HEK293 (cell line): Measurements from ENCODE around the gene ECM2.
"Not testable (repeated sequence)": the region's sequence is repeated elsewhere in the genome, so short reads cannot be mapped to it uniquely, and the experiment has no call there.

Experiments used
- CTCF ChIA-PET: fragments of 350-600 bp; formaldehyde crosslinking; extraction: SDS; loops from one replicate; lab custom pipeline; 2021; ENCODE audit warnings: antibody characterized with exemption; lab: Yijun Ruan, JAX
- POLR2A ChIA-PET: fragments of 300-600 bp; formaldehyde crosslinking; extraction: SDS; loops from one replicate; lab custom pipeline; 2020; ENCODE audit warnings: antibody characterized with exemption, inconsistent platforms; lab: Yijun Ruan, JAX
- H3K27ac ChIP-seq: fragments of 200-500 bp; sonication (Bioruptor generic); 2 replicates; pipeline ENCODE4 v1.5.1; 2014; ENCODE audit warnings: low read depth, low read length, control low read depth, inconsistent platforms; ENCODE audit errors: extremely low read depth
- H3K36me3 ChIP-seq, 2 experiments: fragments of 200-500 bp in 1 of 2; sonication (Bioruptor generic) in 1 of 2; 1 replicate in 1 of 2; 2 replicates in 1 of 2; pipeline ENCODE4 v1.5.1; 2014 to 2017; ENCODE audit warnings: inconsistent platforms in 2 of 2, low read length in 2 of 2; ENCODE audit not compliant: control insufficient read depth in 2 of 2, insufficient read depth in 1 of 2
- H3K4me1 ChIP-seq: fragments of 200-500 bp; sonication (Bioruptor generic); 2 replicates; pipeline ENCODE4 v1.5.1; 2014; ENCODE audit warnings: mild to moderate bottlenecking, low read length, inconsistent platforms; ENCODE audit not compliant: control insufficient read depth, insufficient read depth
- H3K4me3 ChIP-seq: 2 replicates; pipeline ENCODE4 v1.5.1; 2011; ENCODE audit warnings: low read depth, mild to moderate bottlenecking, control low read depth, low read length, moderate library complexity
- H3K9me3 ChIP-seq: fragments of 200-500 bp; sonication (Bioruptor generic); 2 replicates; pipeline ENCODE4 v1.5.1; 2014; ENCODE audit warnings: low read depth, low read length, inconsistent platforms; ENCODE audit not compliant: control insufficient read depth, insufficient read depth
- ATF2 ChIP-seq: fragments of 450-650 bp; formaldehyde crosslinking; IDR thresholded peaks from 2 replicates; pipeline ENCODE4 v1.5.1; 2016; ENCODE audit warnings: missing biosample characterization, missing genetic modification characterization, low read depth
- BCL11A ChIP-seq: fragments of 450-650 bp; formaldehyde crosslinking; IDR thresholded peaks from 2 replicates; pipeline ENCODE4 v1.5.1; 2016; ENCODE audit warnings: low read depth, missing biosample characterization, missing genetic modification characterization
- FEZF1 ChIP-seq: fragments of 450-650 bp; formaldehyde crosslinking; IDR thresholded peaks from 2 replicates; pipeline ENCODE4 v1.5.1; 2016; ENCODE audit warnings: missing biosample characterization, missing genetic modification characterization
- IKZF3 ChIP-seq: fragments of 450-650 bp; IDR thresholded peaks from 2 replicates; pipeline ENCODE4 v1.5.0; 2018; ENCODE audit warnings: missing biosample characterization, mild to moderate bottlenecking, missing genetic modification characterization, moderate library complexity
- KLF10 ChIP-seq: fragments of 450-650 bp; IDR thresholded peaks from 2 replicates; pipeline ENCODE4 v1.5.1; 2018; ENCODE audit warnings: missing biosample characterization, mild to moderate bottlenecking, missing genetic modification characterization
- OSR2 ChIP-seq: fragments of 450-650 bp; formaldehyde crosslinking; IDR thresholded peaks from 2 replicates; pipeline ENCODE4 v1.5.1; 2016; ENCODE audit warnings: missing biosample characterization, missing genetic modification characterization
- OVOL3 ChIP-seq: fragments of 450-650 bp; formaldehyde crosslinking; IDR thresholded peaks from 2 replicates; pipeline ENCODE4 v1.5.1; 2016; ENCODE audit warnings: missing biosample characterization, missing genetic modification characterization
- PRDM10 ChIP-seq: fragments of 450-650 bp; formaldehyde crosslinking; IDR thresholded peaks from 2 replicates; pipeline ENCODE4 v1.5.1; 2016; ENCODE audit warnings: missing biosample characterization, missing genetic modification characterization
- ZBTB17 ChIP-seq: fragments of 450-650 bp; formaldehyde crosslinking; IDR thresholded peaks from 2 replicates; pipeline ENCODE4 v1.5.1; 2016; ENCODE audit warnings: missing biosample characterization, missing genetic modification characterization
- ZBTB8A ChIP-seq: fragments of 450-650 bp; formaldehyde crosslinking; IDR thresholded peaks from 2 replicates; pipeline ENCODE4 v1.5.1; 2016; ENCODE audit warnings: missing biosample characterization, missing genetic modification characterization
- ZFHX2 ChIP-seq: fragments of 450-650 bp; formaldehyde crosslinking; conservative IDR thresholded peaks from 2 replicates; pipeline ENCODE4 v1.5.1; 2016; ENCODE audit warnings: missing biosample characterization, missing genetic modification characterization
- ZNF362 ChIP-seq: fragments of 450-650 bp; formaldehyde crosslinking; IDR thresholded peaks from 2 replicates; pipeline ENCODE4 v1.5.1; 2016; ENCODE audit warnings: missing biosample characterization, missing genetic modification characterization
- ZNF366 ChIP-seq: fragments of 450-650 bp; formaldehyde crosslinking; conservative IDR thresholded peaks from 2 replicates; pipeline ENCODE4 v1.5.1; 2016; ENCODE audit warnings: missing biosample characterization, missing genetic modification characterization
- ZNF37A ChIP-seq: fragments of 450-650 bp; IDR thresholded peaks from 2 replicates; pipeline ENCODE4 v1.5.1; 2018; ENCODE audit warnings: missing biosample characterization, missing genetic modification characterization
- ZNF391 ChIP-seq: fragments of 450-650 bp; formaldehyde crosslinking; IDR thresholded peaks from 2 replicates; pipeline ENCODE4 v1.5.1; 2016; ENCODE audit warnings: low read depth, missing biosample characterization, missing genetic modification characterization, borderline replicate concordance
- ZNF621 ChIP-seq: fragments of 450-650 bp; formaldehyde crosslinking; IDR thresholded peaks from 2 replicates; pipeline ENCODE4 v1.5.1; 2017; ENCODE audit warnings: missing biosample characterization, missing genetic modification characterization
- ZNF629 ChIP-seq: fragments of 450-650 bp; formaldehyde crosslinking; IDR thresholded peaks from 2 replicates; pipeline ENCODE4 v1.5.1; 2017; ENCODE audit warnings: missing biosample characterization, missing genetic modification characterization
- ZNF670 ChIP-seq: fragments of 450-650 bp; formaldehyde crosslinking; IDR thresholded peaks from 2 replicates; pipeline ENCODE4 v1.5.1; 2016; ENCODE audit warnings: missing biosample characterization, missing genetic modification characterization, low read depth
- ZNF791 ChIP-seq: fragments of 450-650 bp; formaldehyde crosslinking; IDR thresholded peaks from 2 replicates; pipeline ENCODE4 v1.5.1; 2016; ENCODE audit warnings: missing biosample characterization, missing genetic modification characterization
- ZSCAN23 ChIP-seq: fragments of 450-650 bp; formaldehyde crosslinking; IDR thresholded peaks from 2 replicates; pipeline ENCODE4 v1.5.1; 2016; ENCODE audit warnings: missing biosample characterization, missing genetic modification characterization
- TF ChIP-seq, protein P1 (sequence below): fragments of 450-650 bp; formaldehyde crosslinking; IDR thresholded peaks from 2 replicates; pipeline ENCODE4 v1.5.1; 2017; ENCODE audit warnings: missing biosample characterization, missing genetic modification characterization
- TF ChIP-seq, protein P2 (sequence below): fragments of 450-650 bp; IDR thresholded peaks from 2 replicates; pipeline ENCODE4 v1.5.1; 2018; ENCODE audit warnings: missing biosample characterization, mild to moderate bottlenecking, missing genetic modification characterization

ECM2 gene

GRCh38 chr9:92571871-92572270 is 36.1 kb upstream of the ECM2 start:
- POLR2A ChIA-PET, H3K4me1 ChIP-seq: not testable (repeated sequence)
- CTCF ChIA-PET = interaction anchor here (0.7 kb wide), 1 partner anchor 28 kb away, joined by 3 read pairs; no protein-coding TSS in a partner anchor

DNA sequence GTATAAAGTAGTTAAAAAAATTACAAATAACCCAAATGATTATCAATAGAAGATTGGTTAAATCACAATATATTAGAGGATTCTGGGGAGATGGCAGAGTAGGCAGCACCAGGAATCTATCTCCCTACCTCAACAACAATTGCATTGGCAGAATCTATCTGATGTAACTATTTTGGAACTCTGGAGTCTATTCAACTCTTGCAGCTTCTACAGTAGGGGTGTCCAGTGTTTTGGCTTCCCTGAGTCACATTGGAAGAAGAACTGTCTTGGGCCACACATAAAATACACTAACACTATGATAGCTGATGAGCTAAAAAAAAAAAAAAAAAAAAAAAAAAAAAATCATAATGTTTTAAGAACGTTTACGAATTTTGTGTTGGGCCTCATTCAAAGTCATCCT is 29.2 kb upstream of the ECM2 start:
- ChIA-PET POLR2A (interaction anchor here (0.6 kb wide), 1 partner anchor 888 kb away, joined by 3 read pairs; no protein-coding TSS in a partner anchor), CTCF (no interaction called here)
- H3K9me3 ChIP-seq = no peaks in the 10 kb centered on the region
- H3K4me1 ChIP-seq = peaks cover 17% of the 10 kb centered on the region
- H3K27ac ChIP-seq = no peak overlapping the region
- no peak overlapping the region for H3K4me3 ChIP-seq
- no peaks in the 10 kb centered on the region for H3K36me3 ChIP-seq
- TF ChIP-seq ZNF362 (tag by site-specific recombination) = 0 out of 2 replicates have a peak, but pooled peaks have one; percentile 17
- TF ChIP-seq ZNF621 (tag by site-specific recombination) = no peak

More at GRCh38 chr9:92571871-92572270, 36.1 kb upstream of the ECM2 start:
- H3K9me3 ChIP-seq, H3K27ac ChIP-seq, H3K4me3 ChIP-seq, H3K36me3 ChIP-seq: not testable (repeated sequence)

- Histone ChIP-seq H3K4me1 (peaks cover 17% of the 10 kb centered on the region), H3K27ac (no peak overlapping the region), H3K9me3 (no peaks in the 10 kb centered on the region), H3K36me3 (no peaks in the 10 kb centered on the region), H3K4me3 (no peak overlapping the region)
- CTCF ChIA-PET = no interaction called here
- POLR2A ChIA-PET = interaction anchor here (0.6 kb wide), 1 partner anchor 889 kb away, joined by 3 read pairs; no protein-coding TSS in a partner anchor
- TF ChIP-seq ZBTB8A (tag by site-specific recombination) (no peak), IKZF3 (peak; percentile 49; the same call in 1 of the 2 replicates), ZNF366 (peak; percentile 82), ZNF791 (tag by site-specific recombination) (no peak), ZFHX2 (no peak), KLF10 (0 out of 2 replicates have a peak, but pooled peaks have one; percentile 21), BCL11A (tag by site-specific recombination) (peak; percentile 18; the same call in 1 of the 2 replicates), ZNF37A (tag by site-specific recombination) (no peak), PRDM10 (peak; percentile 46; the same call in 1 of the 2 replicates), OSR2 (peak; percentile 48), ZNF391 (tag by site-specific recombination) (0 out of 2 replicates have a peak, but pooled peaks have one; percentile 31), FEZF1 (tag by site-specific recombination) (peak; percentile 52; the same call in 1 of the 2 replicates), ZNF629 (tag by site-specific recombination) (peak; percentile 70), ZBTB17 (peak; percentile 66; the same call in 1 of the 2 replicates), ZSCAN23 (tag by site-specific recombination) (no peak), ATF2 (tag by site-specific recombination) (no peak), ZNF670 (tag by site-specific recombination) (no peak), OVOL3 (tag by site-specific recombination) (peak; percentile 66; the same call in 1 of the 2 replicates)
- TF ChIP-seq, protein P1, sequence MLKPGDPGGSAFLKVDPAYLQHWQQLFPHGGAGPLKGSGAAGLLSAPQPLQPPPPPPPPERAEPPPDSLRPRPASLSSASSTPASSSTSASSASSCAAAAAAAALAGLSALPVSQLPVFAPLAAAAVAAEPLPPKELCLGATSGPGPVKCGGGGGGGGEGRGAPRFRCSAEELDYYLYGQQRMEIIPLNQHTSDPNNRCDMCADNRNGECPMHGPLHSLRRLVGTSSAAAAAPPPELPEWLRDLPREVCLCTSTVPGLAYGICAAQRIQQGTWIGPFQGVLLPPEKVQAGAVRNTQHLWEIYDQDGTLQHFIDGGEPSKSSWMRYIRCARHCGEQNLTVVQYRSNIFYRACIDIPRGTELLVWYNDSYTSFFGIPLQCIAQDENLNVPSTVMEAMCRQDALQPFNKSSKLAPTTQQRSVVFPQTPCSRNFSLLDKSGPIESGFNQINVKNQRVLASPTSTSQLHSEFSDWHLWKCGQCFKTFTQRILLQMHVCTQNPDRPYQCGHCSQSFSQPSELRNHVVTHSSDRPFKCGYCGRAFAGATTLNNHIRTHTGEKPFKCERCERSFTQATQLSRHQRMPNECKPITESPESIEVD (tag by site-specific recombination) = peak; percentile 67
- TF ChIP-seq, protein P2, sequence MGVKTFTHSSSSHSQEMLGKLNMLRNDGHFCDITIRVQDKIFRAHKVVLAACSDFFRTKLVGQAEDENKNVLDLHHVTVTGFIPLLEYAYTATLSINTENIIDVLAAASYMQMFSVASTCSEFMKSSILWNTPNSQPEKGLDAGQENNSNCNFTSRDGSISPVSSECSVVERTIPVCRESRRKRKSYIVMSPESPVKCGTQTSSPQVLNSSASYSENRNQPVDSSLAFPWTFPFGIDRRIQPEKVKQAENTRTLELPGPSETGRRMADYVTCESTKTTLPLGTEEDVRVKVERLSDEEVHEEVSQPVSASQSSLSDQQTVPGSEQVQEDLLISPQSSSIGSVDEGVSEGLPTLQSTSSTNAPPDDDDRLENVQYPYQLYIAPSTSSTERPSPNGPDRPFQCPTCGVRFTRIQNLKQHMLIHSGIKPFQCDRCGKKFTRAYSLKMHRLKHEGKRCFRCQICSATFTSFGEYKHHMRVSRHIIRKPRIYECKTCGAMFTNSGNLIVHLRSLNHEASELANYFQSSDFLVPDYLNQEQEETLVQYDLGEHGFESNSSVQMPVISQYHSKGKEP (tag by site-specific recombination) = 0 out of 2 replicates have a peak, but pooled peaks have one; percentile 25
These were observed 28.7 kb upstream of the ECM2 start for GRCh38 chr9:92564504-92564903.
